ENCODE results near the gene PIK3R5.
A peak's percentile ranks its signal among the peaks of the same experiment; 100 is the strongest.
"Not testable (repeated sequence)": the region's sequence is repeated elsewhere in the genome, so short reads cannot be mapped to it uniquely, and the experiment has no call there.

The PIK3R5 gene

DNA sequence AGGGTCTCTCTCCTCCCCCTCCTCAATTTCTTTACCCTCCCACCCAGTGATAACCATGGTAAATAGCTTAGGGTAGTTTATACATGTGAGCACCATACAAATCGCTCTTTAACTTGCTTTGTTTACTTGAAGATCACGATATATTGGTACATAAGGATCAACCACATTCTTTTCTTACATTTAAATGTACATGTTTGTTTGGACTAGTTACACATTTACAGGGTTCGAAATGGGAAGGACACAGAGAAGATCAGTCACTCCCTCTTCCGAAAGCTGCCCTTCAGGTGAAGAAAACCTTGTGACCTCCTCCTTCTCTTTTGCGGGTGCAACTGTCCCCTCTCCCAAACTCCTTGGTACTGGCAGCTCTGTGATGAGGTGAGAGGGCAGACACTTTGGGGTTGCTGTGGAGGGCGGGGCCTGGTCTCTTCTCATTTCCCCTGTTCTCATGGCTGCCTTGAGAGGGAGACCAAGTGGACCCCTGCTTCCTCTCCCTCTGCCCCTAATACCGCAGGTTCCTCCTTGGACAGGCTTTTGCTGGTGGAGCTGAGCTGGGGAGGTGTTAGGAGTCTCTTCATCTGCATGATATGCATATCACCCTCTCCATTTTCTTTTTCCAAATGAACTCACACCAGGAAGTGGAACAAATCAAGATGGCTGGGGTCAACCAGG lies 93.3 kb downstream of the PIK3R5 start:
- DNase-seq: no peak

- no peak for DNase-seq
Measured at GRCh38 chr17:8871081-8871581, 94.4 kb downstream of the PIK3R5 start.

GRCh38 chr17:8870406-8871040 lies 95.0 kb downstream of the PIK3R5 start:
- no peak for DNase-seq

- no peak for DNase-seq
Measured at GRCh38 chr17:8869114-8869815, 96.2 kb downstream of the PIK3R5 start.

DNA sequence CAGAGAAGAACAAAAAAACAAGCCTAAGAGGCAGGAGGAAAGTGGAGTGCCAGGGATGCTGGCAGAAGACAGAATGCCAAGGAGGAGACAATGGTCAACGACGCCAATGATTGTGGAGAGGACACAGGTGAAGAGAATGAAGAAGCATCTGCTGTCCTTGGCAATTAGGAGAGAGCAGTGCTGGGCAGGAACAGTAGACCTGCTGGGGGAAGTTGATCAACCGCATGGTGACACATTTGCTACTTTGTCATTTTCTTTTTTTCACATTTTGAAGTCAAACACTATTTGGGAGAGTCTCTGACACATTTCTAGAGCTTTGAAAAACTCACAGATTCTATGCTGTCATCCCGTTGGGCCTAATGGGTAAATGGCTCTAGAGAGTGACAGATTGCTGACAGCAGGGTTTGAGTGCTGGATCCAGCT lies 97.0 kb downstream of the PIK3R5 start:
- DNase-seq: peak; percentile 14

DNA sequence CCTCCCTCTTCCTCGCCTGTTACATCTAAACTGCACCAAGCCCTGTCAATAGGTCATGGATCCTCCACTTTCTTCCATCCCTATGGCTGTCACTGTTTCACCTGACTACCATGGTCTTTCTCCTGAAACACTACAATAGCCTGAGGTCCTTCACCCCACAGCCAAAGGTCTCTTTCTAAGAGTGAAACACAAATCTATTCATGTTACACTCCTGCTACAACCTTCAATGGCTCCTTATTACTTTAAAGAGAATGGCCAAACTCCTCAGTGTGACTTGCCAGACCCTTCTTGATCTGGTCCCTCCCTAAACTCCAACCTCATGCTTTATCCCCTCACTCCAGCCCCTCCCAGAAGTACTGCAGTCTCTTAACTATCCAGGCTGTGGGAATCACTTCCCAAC lies 97.4 kb downstream of the PIK3R5 start:
- DNase-seq: no peak

DNA sequence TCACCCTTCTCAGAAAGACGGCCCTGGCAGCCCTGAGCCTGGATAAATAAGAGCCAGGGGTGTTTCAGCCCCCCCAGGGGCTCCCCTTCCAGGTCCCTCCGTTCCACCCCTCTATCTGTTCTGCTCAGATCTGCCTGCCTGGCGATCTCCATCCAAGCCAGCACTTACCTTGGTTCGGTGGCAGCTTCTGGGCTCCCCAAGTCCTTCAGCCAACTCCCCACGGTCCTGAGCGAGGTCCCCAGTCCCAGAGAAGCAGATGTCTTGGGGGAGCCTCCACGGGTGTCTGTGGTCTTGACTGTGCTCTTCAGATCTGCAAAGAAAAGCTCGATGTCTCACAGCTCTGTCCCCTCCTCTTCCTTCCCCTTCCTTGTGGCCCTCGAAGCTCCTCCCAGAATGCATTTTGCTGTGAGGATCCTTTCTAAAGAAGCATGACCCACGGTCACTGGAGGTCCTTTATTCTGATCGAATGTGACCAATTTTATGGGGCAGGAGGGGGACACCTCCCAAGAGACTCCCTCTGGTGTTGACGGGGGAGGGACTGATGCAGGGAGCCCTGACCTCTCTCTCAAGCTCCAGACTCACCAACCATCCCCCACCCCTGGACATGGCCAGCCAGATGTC lies 98.0 kb downstream of the PIK3R5 start, which contains the start of gene PIK3R6:
TSS of gene PIK3R6 (minus strand) at position 314 of the 621 bp plus-strand sequence. CDS start 17,880 bp downstream, outside the sequence.
- peak; percentile 17 for DNase-seq

- DNase-seq: no peak
Measured at GRCh38 chr17:8865811-8866210, 99.7 kb downstream of the PIK3R5 start.

DNA sequence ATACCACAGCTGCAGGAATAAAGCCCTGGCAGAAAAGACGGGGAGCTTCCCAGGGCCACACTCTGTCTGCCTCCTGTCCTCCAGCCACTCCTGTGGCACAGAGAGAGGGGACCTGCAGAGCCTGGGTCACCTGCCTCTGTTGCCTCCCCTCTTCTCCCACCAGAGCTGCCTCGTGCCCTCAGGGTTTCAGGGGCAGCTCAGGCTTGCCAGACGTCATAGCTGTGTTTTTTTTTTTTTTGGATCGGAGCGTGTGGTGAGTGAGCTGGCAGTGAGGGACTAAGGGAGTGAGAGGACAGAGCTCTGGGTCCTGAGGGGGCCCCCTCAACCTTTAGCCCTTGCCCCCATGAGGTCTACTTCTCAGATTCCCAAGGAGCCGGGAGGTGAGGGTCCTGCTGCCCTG lies 100.1 kb downstream of the PIK3R5 start:
- DNase-seq: no peak

GRCh38 chr17:8862213-8863056 lies 103.1 kb downstream of the PIK3R5 start:
- no peak for DNase-seq

- no peak for DNase-seq
Measured at GRCh38 chr17:8861495-8862181, 103.9 kb downstream of the PIK3R5 start.

GRCh38 chr17:8859804-8860430 lies 105.6 kb downstream of the PIK3R5 start:
- DNase-seq: no peak

- DNase-seq: no peak
Measured at GRCh38 chr17:8859027-8859803, 106.3 kb downstream of the PIK3R5 start.

- DNase-seq: no peak
Measured at GRCh38 chr17:8857919-8858318, 107.6 kb downstream of the PIK3R5 start.

DNA sequence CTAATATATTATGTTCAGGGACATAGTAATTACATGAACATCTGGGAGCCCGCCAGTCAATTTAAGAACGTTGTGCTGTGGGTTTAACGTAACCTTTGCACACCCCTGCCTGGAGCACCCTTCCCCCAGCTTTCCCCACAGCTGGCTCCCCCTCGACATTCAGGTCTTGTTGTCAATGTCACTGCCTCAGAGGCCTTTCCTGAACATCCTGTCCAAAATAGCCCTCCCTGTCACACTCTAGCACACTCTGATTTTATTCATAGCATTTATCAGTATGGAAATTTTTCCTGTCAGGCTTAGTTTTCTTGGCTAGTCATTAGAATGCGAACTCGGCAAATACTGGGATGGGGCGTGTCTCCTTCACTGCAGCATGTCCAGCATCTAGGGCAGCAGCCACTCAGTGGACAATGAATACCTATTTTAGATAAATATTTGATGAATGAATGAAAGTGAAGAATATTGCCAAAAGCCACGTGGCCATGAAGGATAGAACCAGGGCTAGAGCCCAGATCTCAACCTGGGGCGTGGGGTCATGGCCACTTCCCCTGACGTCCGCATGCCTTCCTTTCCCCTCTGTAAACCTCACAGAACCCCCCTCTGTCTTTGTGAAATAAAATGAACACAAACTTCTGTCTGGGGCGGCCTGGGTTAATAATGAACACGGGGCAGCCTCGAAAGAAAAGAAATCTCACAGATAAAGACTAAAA lies 108.5 kb downstream of the PIK3R5 start:
- DNase-seq: no peak

GRCh38 chr17:8856205-8856603 lies 109.3 kb downstream of the PIK3R5 start:
- not testable (repeated sequence) for DNase-seq

- no peak for DNase-seq
Measured at GRCh38 chr17:8855477-8856204, 109.9 kb downstream of the PIK3R5 start.

DNA sequence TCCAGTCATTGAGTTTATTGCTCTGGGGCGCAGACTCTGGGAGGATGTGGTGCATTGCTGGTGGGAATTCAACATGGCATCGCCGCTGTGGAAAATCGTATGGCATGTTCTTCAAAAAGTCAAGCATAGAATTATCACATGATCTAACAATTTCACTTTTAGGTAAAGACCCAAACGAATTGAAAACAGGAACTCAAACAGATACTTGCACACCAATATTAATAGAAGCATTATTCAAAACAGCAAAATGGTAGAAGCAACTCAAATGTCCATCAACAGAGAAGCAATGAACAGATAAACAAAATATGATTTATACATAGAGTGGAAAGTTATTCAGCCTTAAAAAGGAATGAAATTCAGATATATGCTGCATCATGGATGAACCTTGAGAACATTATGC lies 113.9 kb downstream of the PIK3R5 start:
- DNase-seq: no peak

Measured in CD4-positive, alpha-beta T cell treated with Interleukin-4 for 4 hours (primary cell).